GM12874 (cell line): Measurements from ENCODE around the gene CCL4.

Experiments used
- CTCF ChIP-seq: IDR thresholded peaks from 2 replicates; pipeline ENCODE4 v1.5.1; 2011; ENCODE audit warnings: low read depth, mild to moderate bottlenecking, control low read depth, low read length, moderate library complexity; ENCODE audit not compliant: insufficient read depth

Gene CCL4

GRCh38 chr17:36127199-36127893 lies 23.7 kb downstream of the CCL4 start:
- no peak for TF ChIP-seq CTCF

GRCh38 chr17:36127911-36128310 lies 24.3 kb downstream of the CCL4 start:
- TF ChIP-seq CTCF = no peak

- no peak for TF ChIP-seq CTCF
Measured at GRCh38 chr17:36128411-36128978, 24.9 kb downstream of the CCL4 start.

DNA sequence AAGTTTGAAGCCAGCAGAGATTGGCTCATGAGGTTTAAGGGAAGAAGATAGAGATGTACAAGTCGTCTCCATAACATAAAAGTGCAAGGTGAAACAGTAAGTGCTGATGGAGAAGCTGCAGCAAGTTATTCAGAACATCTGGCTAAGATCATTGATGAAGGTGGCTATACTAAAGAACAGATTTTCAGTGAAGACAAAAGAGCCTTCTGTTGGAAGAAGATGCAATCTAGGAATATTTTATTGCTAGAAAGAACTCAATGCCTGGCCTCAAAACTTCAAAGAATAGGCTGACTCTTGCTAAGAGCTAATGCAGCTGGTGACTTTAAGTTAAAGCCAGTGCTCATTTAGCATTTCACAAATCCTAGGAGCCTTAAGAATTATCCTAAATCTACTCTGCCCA lies 26.0 kb downstream of the CCL4 start:
- TF ChIP-seq CTCF = no peak

DNA sequence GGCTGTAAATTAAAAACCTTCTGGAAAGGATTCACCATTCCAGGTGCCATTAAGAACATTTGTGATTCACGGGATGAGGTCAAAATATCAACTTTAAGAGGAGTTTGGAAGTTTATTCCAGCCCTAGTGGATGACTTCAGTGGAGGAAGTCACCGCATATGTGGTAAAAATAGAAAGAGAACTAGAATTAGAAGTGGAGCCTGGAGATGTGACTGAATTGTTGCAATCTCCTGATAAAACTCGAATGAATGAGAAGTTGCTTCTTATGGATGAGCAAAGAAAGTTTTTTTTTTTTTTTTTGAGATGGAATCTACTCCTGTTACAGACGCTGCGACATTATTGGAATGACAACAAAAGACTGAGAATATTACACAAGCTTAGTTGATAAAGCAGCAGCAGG lies 26.7 kb downstream of the CCL4 start:
- no peak for TF ChIP-seq CTCF

GRCh38 chr17:36131421-36131820 lies 27.8 kb downstream of the CCL4 start:
- TF ChIP-seq CTCF = 0 out of 2 replicates have a peak, but pooled peaks have one; percentile 16

DNA sequence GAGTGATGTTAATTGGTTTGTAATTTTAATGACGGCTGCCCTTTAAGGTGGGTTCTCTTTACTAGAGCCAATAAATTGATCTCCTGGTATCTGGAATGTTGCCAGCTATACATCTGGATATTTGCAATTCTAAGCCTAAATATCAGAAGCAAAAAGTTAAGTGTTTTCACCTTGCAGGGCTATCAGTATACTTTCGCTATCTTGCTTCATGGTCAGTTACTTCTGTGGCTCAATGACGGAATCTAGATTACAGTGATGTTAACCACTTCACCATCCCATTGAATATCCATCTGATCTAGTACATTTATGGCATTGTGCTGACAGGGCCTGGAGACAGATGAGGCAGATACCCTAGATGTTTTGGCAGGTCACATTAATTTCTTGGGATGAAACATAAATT lies 28.3 kb downstream of the CCL4 start:
- no peak for TF ChIP-seq CTCF
